ENCODE data around the gene RIC3.

- no peak for TF ChIP-seq CTCF (IDR thresholded peaks at IDR 0.05)
- no peak for TF ChIP-seq POLR2A (IDR thresholded peaks at IDR 0.05)
Observed at GRCh38 chr11:8107642-8108041, 61.2 kb downstream of the RIC3 start.

Data from esophagus squamous epithelium (tissue), 4 donors.